Parathyroid adenoma (tissue), 2 donors: ENCODE data around the gene POLR2F.

Experiments
- H2AFZ ChIP-seq: fragments of 300-600 bp; sonication (generic); one replicate; pipeline ENCODE4 v1.7.0; 2017; ENCODE audit warnings: antibody characterized with exemption, mild to moderate bottlenecking
- H3K27ac ChIP-seq: fragments of 300-600 bp; sonication (generic); one replicate; pipeline ENCODE4 v1.7.0; 2017
- H3K27me3 ChIP-seq: fragments of 300-600 bp; sonication (generic); one replicate; pipeline ENCODE4 v1.7.0; 2017; ENCODE audit warnings: low read length; ENCODE audit not compliant: control insufficient read depth, insufficient read depth
- H3K36me3 ChIP-seq: fragments of 300-600 bp; sonication (generic); one replicate; pipeline ENCODE4 v1.7.0; 2017; ENCODE audit warnings: low read length; ENCODE audit not compliant: control insufficient read depth, insufficient read depth
- H3K4me1 ChIP-seq: fragments of 300-600 bp; sonication (generic); one replicate; pipeline ENCODE4 v1.7.0; 2017; ENCODE audit warnings: control low read depth
- H3K4me2 ChIP-seq: fragments of 300-600 bp; sonication (generic); one replicate; pipeline ENCODE4 v1.7.0; 2017; ENCODE audit warnings: low read length
- H3K4me3 ChIP-seq: fragments of 300-600 bp; sonication (generic); one replicate; pipeline ENCODE4 v1.7.0; 2017; ENCODE audit warnings: low read depth, low read length
- H3K79me2 ChIP-seq: fragments of 300-600 bp; sonication (generic); one replicate; pipeline ENCODE4 v1.7.0; 2017; ENCODE audit warnings: control low read depth
- H3K9ac ChIP-seq: fragments of 300-600 bp; sonication (generic); one replicate; pipeline ENCODE4 v1.7.0; 2017; ENCODE audit warnings: mild to moderate bottlenecking
- H3K9me3 ChIP-seq: fragments of 300-600 bp; sonication (generic); one replicate; pipeline ENCODE4 v1.7.0; 2017; ENCODE audit warnings: low read length; ENCODE audit not compliant: control insufficient read depth
- TF ChIP-seq, protein P1 (sequence below): fragments of 300-600 bp; sonication (generic); IDR thresholded peaks from one replicate; pipeline ENCODE4 v1.7.0; 2017; ENCODE audit warnings: antibody characterized with exemption, mild to moderate bottlenecking
- donor health status: primary hyperparathyroidism.

POLR2F gene

GRCh38 chr22:37985050-37985585, 31.6 kb downstream of the POLR2F start:
- H3K9ac ChIP-seq = no peak overlapping the region
- no peak overlapping the region for H3K27ac ChIP-seq
- H3K4me2 ChIP-seq = no peak overlapping the region
- TF ChIP-seq, protein P1, sequence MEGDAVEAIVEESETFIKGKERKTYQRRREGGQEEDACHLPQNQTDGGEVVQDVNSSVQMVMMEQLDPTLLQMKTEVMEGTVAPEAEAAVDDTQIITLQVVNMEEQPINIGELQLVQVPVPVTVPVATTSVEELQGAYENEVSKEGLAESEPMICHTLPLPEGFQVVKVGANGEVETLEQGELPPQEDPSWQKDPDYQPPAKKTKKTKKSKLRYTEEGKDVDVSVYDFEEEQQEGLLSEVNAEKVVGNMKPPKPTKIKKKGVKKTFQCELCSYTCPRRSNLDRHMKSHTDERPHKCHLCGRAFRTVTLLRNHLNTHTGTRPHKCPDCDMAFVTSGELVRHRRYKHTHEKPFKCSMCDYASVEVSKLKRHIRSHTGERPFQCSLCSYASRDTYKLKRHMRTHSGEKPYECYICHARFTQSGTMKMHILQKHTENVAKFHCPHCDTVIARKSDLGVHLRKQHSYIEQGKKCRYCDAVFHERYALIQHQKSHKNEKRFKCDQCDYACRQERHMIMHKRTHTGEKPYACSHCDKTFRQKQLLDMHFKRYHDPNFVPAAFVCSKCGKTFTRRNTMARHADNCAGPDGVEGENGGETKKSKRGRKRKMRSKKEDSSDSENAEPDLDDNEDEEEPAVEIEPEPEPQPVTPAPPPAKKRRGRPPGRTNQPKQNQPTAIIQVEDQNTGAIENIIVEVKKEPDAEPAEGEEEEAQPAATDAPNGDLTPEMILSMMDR = no peak
- no peaks in the 10 kb centered on the region for H3K79me2 ChIP-seq
- no peak overlapping the region for H2AFZ ChIP-seq
- no peaks in the 10 kb centered on the region for H3K4me1 ChIP-seq
- H3K9me3 ChIP-seq = no peaks in the 10 kb centered on the region
- no peak overlapping the region for H3K4me3 ChIP-seq
- H3K27me3 ChIP-seq = no peaks in the 10 kb centered on the region
- no peaks in the 10 kb centered on the region for H3K36me3 ChIP-seq

DNA sequence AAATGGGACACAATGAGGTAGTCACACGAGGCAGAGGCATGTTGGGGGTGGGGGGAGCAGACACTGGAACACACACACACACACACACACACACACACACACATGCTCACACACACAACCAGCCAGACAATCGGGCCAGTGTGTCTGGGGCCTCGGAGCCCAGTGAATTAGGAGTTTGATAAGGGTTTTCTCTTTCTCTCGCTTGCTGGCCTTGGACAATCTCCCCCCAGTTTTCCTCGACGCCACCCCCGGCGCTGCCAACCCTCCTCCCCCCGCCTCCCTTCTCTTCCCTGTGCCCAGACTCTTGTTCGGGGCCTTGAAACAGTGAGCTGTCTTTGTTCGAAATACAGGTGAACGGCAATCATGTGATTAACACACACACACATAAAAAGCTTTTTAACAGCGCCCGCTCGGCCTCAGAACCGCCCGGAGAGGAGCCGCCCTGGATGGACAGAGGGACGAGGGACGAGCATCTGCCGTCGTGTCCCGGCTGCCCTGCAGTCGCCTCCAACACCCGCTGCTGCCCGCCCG, 32.3 kb downstream of the POLR2F start:
- Histone ChIP-seq H3K27me3 (no peaks in the 10 kb centered on the region), H3K4me3 (no peak overlapping the region), H3K36me3 (no peaks in the 10 kb centered on the region), H3K4me2 (no peak overlapping the region), H3K27ac (no peak overlapping the region), H2AFZ (no peak overlapping the region), H3K9ac (no peak overlapping the region), H3K4me1 (no peaks in the 10 kb centered on the region), H3K9me3 (no peaks in the 10 kb centered on the region), H3K79me2 (no peaks in the 10 kb centered on the region)
- TF ChIP-seq, protein P1 = no peak

GRCh38 chr22:37986371-37986770, 32.9 kb downstream of the POLR2F start:
- H3K79me2 ChIP-seq = no peaks in the 10 kb centered on the region
- H3K9ac ChIP-seq = no peak overlapping the region
- H2AFZ ChIP-seq = no peak overlapping the region
- no peaks in the 10 kb centered on the region for H3K36me3 ChIP-seq
- TF ChIP-seq, protein P1 = no peak
- H3K27me3 ChIP-seq = no peaks in the 10 kb centered on the region
- H3K27ac ChIP-seq = no peak overlapping the region
- H3K4me1 ChIP-seq = no peaks in the 10 kb centered on the region
- no peak overlapping the region for H3K4me2 ChIP-seq
- H3K9me3 ChIP-seq = no peaks in the 10 kb centered on the region
- no peak overlapping the region for H3K4me3 ChIP-seq

DNA sequence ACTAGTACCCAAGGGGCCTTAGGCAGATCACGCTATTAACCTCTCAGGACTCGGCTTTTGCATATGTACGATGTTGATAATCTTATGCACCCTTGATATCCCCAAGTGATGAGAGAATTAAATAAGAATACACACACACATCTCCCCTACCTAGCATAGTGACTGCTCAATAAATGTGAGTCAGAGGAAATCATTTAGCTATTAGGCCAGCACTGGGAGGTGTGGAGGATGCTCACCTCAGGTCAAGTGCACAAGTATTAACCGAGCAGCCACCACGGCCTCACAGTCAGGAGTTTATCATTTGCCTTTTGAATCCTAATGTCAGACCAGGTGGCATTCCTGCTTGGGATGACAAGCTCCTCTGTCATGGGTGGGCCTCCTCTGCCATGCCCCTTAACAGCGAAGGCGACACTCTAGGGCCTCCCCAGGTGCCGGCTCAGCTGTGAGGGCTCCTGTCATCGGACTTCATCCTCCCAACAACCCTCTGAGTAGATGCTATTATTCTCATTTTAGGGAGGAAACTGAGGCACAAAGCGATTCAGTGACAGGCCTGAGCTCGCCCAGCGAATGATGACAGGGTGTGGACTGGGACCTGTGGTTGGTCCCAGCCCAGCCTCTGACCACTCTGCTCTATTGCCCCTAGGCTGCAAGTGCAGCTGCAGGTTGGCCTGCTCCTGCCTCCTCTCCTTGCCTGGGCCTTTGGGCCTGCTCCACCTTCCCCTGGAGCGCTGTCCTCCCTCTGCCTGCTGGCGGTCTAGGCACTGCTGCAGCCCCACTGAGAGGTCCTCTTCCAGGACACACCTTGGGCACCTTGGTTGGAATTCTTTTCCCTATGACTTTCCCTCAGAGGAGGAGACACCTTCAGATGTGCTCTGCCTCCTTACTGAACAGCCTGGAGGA, 35.9 kb downstream of the POLR2F start:
- Histone ChIP-seq H3K9ac (no peak overlapping the region), H3K79me2 (no peaks in the 10 kb centered on the region), H3K36me3 (no peaks in the 10 kb centered on the region), H2AFZ (no peak overlapping the region), H3K27me3 (no peaks in the 10 kb centered on the region), H3K27ac (no peak overlapping the region), H3K4me3 (no peak overlapping the region), H3K9me3 (no peaks in the 10 kb centered on the region), H3K4me2 (no peak overlapping the region), H3K4me1 (no peaks in the 10 kb centered on the region)
- TF ChIP-seq, protein P1 = no peak
